HT-29 (cell line): ENCODE data around the gene TIMM23. TPM values are rescaled to one million over a fixed set of nuclear protein-coding genes. Genes with fewer than 3 reads are reported as not detected.

Source experiments
- DNase-seq: peaks from one replicate; pipeline ENCODE4 v3.0.0-alpha.2; 2015; ENCODE audit warnings: low spot score
- small RNA-seq: library from RNA; depleted of rRNA; stranded (forward); fragments of <200 nt; gene quantifications from one replicate; pipeline ENCODE3, GENCODE V24; 2014
- total RNA-seq: library from RNA; depleted of rRNA; stranded (reverse); fragments of >200 nt; shearing (Covaris generic); gene quantifications from 2 replicates; pipeline ENCODE4 v1.2.3, GENCODE V29; 2014; rRNA removed

Gene TIMM23
- total RNA-seq, 1 experiment from 2014 or later, result 89.0 TPM

GRCh38 chr10:46052057-46052790 lies 79.9 kb downstream of the TIMM23 start:
- no peak for DNase-seq

- no peak for DNase-seq
Observed at GRCh38 chr10:46052791-46053375, 80.6 kb downstream of the TIMM23 start.

Small RNAs within 50 kb of the gene (small RNA-seq; reads per million reads assigned to genes)
- gene SNORA74C-1, result not detected

Other genes starting within 250 kb of the TIMM23 start
- 12.8 and 13.9 TPM in 2 replicates for gene WASHC2C, start 245.2 kb upstream of the TIMM23 start, total RNA-seq
- 11.1 and 11.8 TPM in 2 replicates for gene AGAP4, start 125.0 kb upstream of the TIMM23 start, total RNA-seq
- 41.0 and 51.7 TPM in 2 replicates for gene NCOA4, start 58.1 kb downstream of the TIMM23 start, total RNA-seq
- gene MSMB, start 73.8 kb downstream of the TIMM23 start, total RNA-seq, result not detected in 2 replicates